GM12878 (cell line): Measurements from ENCODE around the gene GBP6. TPM values are rescaled to one million over a fixed set of nuclear protein-coding genes. Genes with fewer than 3 reads are reported as not detected.

ENCODE experiments used
- ATAC-seq: fragments of 200-7000 bp; cut with Tn5 transposase; 3 replicates; pipeline ENCODE4 v1.9.1; 2020; ENCODE audit warnings: mild to moderate bottlenecking, moderate library complexity
- BruUV-seq: library from RNA; stranded (reverse); fragments of 400-500 nt; replicated peaks from 2 replicates; lab custom pipeline; 2021; lab: Mats Ljungman, UMichigan
- CTCF ChIA-PET: fragments of 300-600 bp; sonication (Branson Sonifier 250); formaldehyde crosslinking; extraction: SDS; loops from one replicate; lab custom pipeline; 2021; ENCODE audit warnings: inconsistent platforms; lab: Yijun Ruan, JAX
- POLR2A ChIA-PET: fragments of 350-600 bp; formaldehyde crosslinking; extraction: SDS; loops from one replicate; lab custom pipeline; 2021; ENCODE audit warnings: inconsistent platforms; lab: Charles Lee
- RAD21 ChIA-PET: fragments of 300-600 bp; sonication (Branson Sonifier 250); formaldehyde crosslinking; loops from one replicate; lab custom pipeline; 2023; ENCODE audit warnings: antibody characterized with exemption; ENCODE audit not compliant: unreplicated experiment; lab: Charles Lee
- SMC1A ChIA-PET: fragments of 300-600 bp; sonication (Branson Sonifier 250); formaldehyde crosslinking; loops from one replicate; lab custom pipeline; 2023; ENCODE audit not compliant: unreplicated experiment, uncharacterized antibody; lab: Charles Lee
- DNase-seq: peaks from one replicate; pipeline ENCODE4 v3.0.0-alpha.2; 2011; ENCODE audit warnings: low read depth, low spot score
- FAIRE-seq: peaks from 3 replicates; lab custom pipeline; 2011; peaks lifted over from hg19 to GRCh38; lab: Jason Lieb, UNC
- H2AFZ ChIP-seq: 2 replicates; pipeline ENCODE4 v1.6.0; 2011; ENCODE audit warnings: low read depth, low read length, control low read depth; ENCODE audit not compliant: control insufficient read depth
- H3K27ac ChIP-seq: 2 replicates; pipeline ENCODE4 v1.5.1; 2011; ENCODE audit warnings: control low read depth; ENCODE audit not compliant: control insufficient read depth, insufficient read depth
- H3K27me3 ChIP-seq, 2 experiments: replicated peaks in 1 of 2; 2 replicates each; pipeline versions ENCODE4 v1.6.0 to v1.6.1; 2011; ENCODE audit warnings: low read length in 1 of 2; ENCODE audit not compliant: control insufficient read depth in 2 of 2, insufficient read depth in 2 of 2
- H3K36me3 ChIP-seq, 2 experiments: 2 replicates each; pipeline ENCODE4 v1.5.1; 2011; ENCODE audit warnings: low read length in 1 of 2; ENCODE audit not compliant: control insufficient read depth in 2 of 2, insufficient read depth in 2 of 2
- H3K4me1 ChIP-seq: 2 replicates; pipeline ENCODE4 v1.6.1; 2011; ENCODE audit warnings: mild to moderate bottlenecking, low read length, moderate library complexity, mixed read lengths; ENCODE audit not compliant: control insufficient read depth, insufficient read depth
- H3K4me2 ChIP-seq: 2 replicates; pipeline ENCODE4 v1.6.0; 2011; ENCODE audit warnings: control low read depth; ENCODE audit not compliant: control insufficient read depth, insufficient read depth
- H3K4me3 ChIP-seq: fragments of 200-600 bp; sonication (generic); 2 replicates; pipeline ENCODE4 v1.5.1; 2016
- H3K79me2 ChIP-seq: 2 replicates; pipeline ENCODE4 v1.6.0; 2011; ENCODE audit warnings: low read length; ENCODE audit not compliant: control insufficient read depth, insufficient read depth
- H3K9ac ChIP-seq: 2 replicates; pipeline ENCODE4 v1.8.0; 2011; ENCODE audit warnings: low read length, control low read depth, mixed read lengths; ENCODE audit not compliant: control insufficient read depth, insufficient read depth
- H3K9me3 ChIP-seq: replicated peaks from 3 replicates; pipeline ENCODE4 v1.5.1; 2011; ENCODE audit warnings: mild to moderate bottlenecking, low read length; ENCODE audit not compliant: control insufficient read depth, insufficient read depth
- H4K20me1 ChIP-seq: 2 replicates; pipeline ENCODE4 v1.6.0; 2011; ENCODE audit not compliant: control insufficient read depth, insufficient read depth
- HSF1 ChIP-seq: fragments of 150-350 bp; IDR thresholded peaks from 2 replicates; pipeline ENCODE4 v1.6.1; 2014; ENCODE audit warnings: mild to moderate bottlenecking, low read depth, low read length
- IRF4 ChIP-seq: IDR thresholded peaks from 2 replicates; pipeline ENCODE4 v1.6.1; 2011; ENCODE audit warnings: low read depth, low read length
- JUND ChIP-seq: IDR thresholded peaks from 2 replicates; pipeline ENCODE4 v1.6.1; 2012; ENCODE audit warnings: low read depth, mild to moderate bottlenecking, low read length, improper control_type of control experiment, moderate library complexity
- MYB ChIP-seq: fragments of 150-350 bp; IDR thresholded peaks from 2 replicates; pipeline ENCODE4 v1.6.1; 2014; ENCODE audit warnings: mild to moderate bottlenecking, low read depth, low read length, borderline replicate concordance
- RB1 ChIP-seq: fragments of 450-650 bp; formaldehyde crosslinking; IDR thresholded peaks from 2 replicates; pipeline ENCODE4 v1.6.1; 2017; ENCODE audit warnings: mild to moderate bottlenecking, borderline replicate concordance
- SKIL ChIP-seq: fragments of 450-650 bp; IDR thresholded peaks from 2 replicates; pipeline ENCODE4 v1.6.1; 2017; ENCODE audit warnings: mild to moderate bottlenecking, low read depth, inconsistent platforms; ENCODE audit not compliant: poor library complexity, severe bottlenecking
- SMARCA5 ChIP-seq: fragments of 450-650 bp; IDR thresholded peaks from 2 replicates; pipeline ENCODE4 v1.6.1; 2017; ENCODE audit warnings: mild to moderate bottlenecking
- SP1 ChIP-seq: IDR thresholded peaks from one replicate; pipeline ENCODE4 v1.6.1; 2011; ENCODE audit warnings: low read depth, low read length
- USF2 ChIP-seq: IDR thresholded peaks from 2 replicates; pipeline ENCODE4 v1.6.1; 2011; ENCODE audit warnings: low read depth, low read length, improper control_type of control experiment, borderline replicate concordance
- WGBS: methylation state at CpG from one replicate; pipeline ENCODE4 v1.1.6; 2016; ENCODE audit warnings: low lambda C conversion rate; ENCODE audit not compliant: insufficient replicate concordance, insufficient coverage; ENCODE audit errors: missing lambda C conversion rate; 5-methylcytosine and 5-hydroxymethylcytosine counted together
- in situ Hi-C: fragments of 300-500 bp; cut with MboI; formaldehyde crosslinking; loops from 9 replicates; pipeline ENCODE4 v1.14.3; 2018; ENCODE audit warnings: mixed read lengths
- intact Hi-C: fragments of 100-400 bp; cut with micrococcal nuclease; formaldehyde crosslinking; loops from one replicate; pipeline ENCODE4 v1.14.2; 2022; ENCODE audit not compliant: unreplicated experiment
- polyA plus RNA-seq, 11 experiments: library from polyadenylated mRNA; depleted of rRNA in 4 of 11; unstranded in 6 of 11; stranded (reverse) in 5 of 11; fragments of >200 nt; fragmentation: Nextera tagmentation in 4 of 11; fragmentation: Illumina TruSeq in 1 of 11; extraction: Ambion mirVana in 4 of 11; extraction: Trizol in 1 of 11; gene quantifications; 1 replicate in 1 of 11; 2 replicates in 10 of 11; pipeline versions ENCODE4 v1.2.1 to v1.2.3, GENCODE V29; 2011 to 2016; ENCODE audit warnings: inconsistent platforms in 2 of 11, missing spikeins in 2 of 11, low read depth in 1 of 11
- total RNA-seq, 4 experiments: library from RNA; depleted of rRNA in 3 of 4; stranded (reverse); fragments of >200 nt in 3 of 4; fragmentation: Illumina TruSeq in 1 of 4; extraction: Trizol in 1 of 4; gene quantifications; 2 replicates each; pipeline versions ENCODE4 v1.2.1 to v1.2.3, GENCODE V29; 2013 to 2021

The GBP6 gene
- total and polyA plus RNA-seq, 10 of the 15 experiments (the other 5 are each of a cell fraction or from before 2014, with no cell fraction given), result 0.03 to 2.7 (median 0.05) TPM; not detected in 6

GRCh38 chr1:89383185-89383584 lies 19.3 kb downstream of the GBP6 start (continued):
- TF ChIP-seq RB1 (no peak), IRF4 (no peak), HSF1 (no peak)
- TF ChIP-seq, all 136 proteins: peak for 0

GRCh38 chr1:89390707-89391106 lies 26.8 kb downstream of the GBP6 start:
- no peak overlapping the region for H3K4me3 ChIP-seq
- no peak overlapping the region for H3K9ac ChIP-seq
- ChIA-PET CTCF (no interaction called here), RAD21 (no interaction called here), SMC1A (no interaction called here), POLR2A (no interaction called here)
- no TSS peak for BruUV-seq
- H3K9me3 ChIP-seq, result no peaks in the 10 kb centered on the region
- no peak for DNase-seq
- no peak for TF ChIP-seq MYB
- no peak for TF ChIP-seq SP1
- no peak for TF ChIP-seq JUND
- TF ChIP-seq USF2, result no peak
- no peak for TF ChIP-seq SMARCA5
- TF ChIP-seq SKIL, result no peak
- no peak for FAIRE-seq
- H3K4me2 ChIP-seq, result no peak overlapping the region
- H3K79me2 ChIP-seq, result no peaks in the 10 kb centered on the region
- H3K36me3 ChIP-seq, result no peaks in the 10 kb centered on the region
- no peak overlapping the region for H3K27ac ChIP-seq
- H3K4me1 ChIP-seq, result no peaks in the 10 kb centered on the region
- no peaks in the 10 kb centered on the region for H3K27me3 ChIP-seq
- intact Hi-C loops (no loop called here), in situ Hi-C loops (no loop called here)
- 26% methylated on average over 2 of the region's 2 CpGs for WGBS
- no peaks in the 10 kb centered on the region for H4K20me1 ChIP-seq
- no peak for ATAC-seq
- no peak overlapping the region for H2AFZ ChIP-seq
